OCI-LY1 (cell line): Measurements from ENCODE around the gene SIRT3.

Experiments
- CTCF ChIP-seq: fragments of 200-600 bp; sonication (generic), shearing (Covaris generic); IDR thresholded peaks from 2 replicates; pipeline ENCODE4 v1.5.1; 2017; ENCODE audit warnings: mild to moderate bottlenecking, antibody characterized with exemption, low read length, moderate library complexity, mixed read lengths
- EZH2 ChIP-seq: fragments of 200-600 bp; sonication (generic), shearing (Covaris generic); IDR thresholded peaks from 2 replicates; pipeline ENCODE4 v1.8.0; 2017; ENCODE audit warnings: borderline replicate concordance, mixed run types, mild to moderate bottlenecking, antibody characterized with exemption, low read length, moderate library complexity, mixed read lengths

GRCh38 chr11:282171-282570, 46.0 kb upstream of the SIRT3 start:
- TF ChIP-seq CTCF (no peak), EZH2 (no peak)
